Osteocyte (in vitro differentiated cells): Measurements from ENCODE around the gene ARHGEF7. TPM values are rescaled to one million over a fixed set of nuclear protein-coding genes. Genes with fewer than 3 reads are reported as not detected.

Experiments used
- DNase-seq: peaks from one replicate; pipeline ENCODE4 v3.0.0; 2021; ENCODE audit warnings: mixed read lengths; ENCODE audit not compliant: unreplicated experiment; ENCODE audit errors: extremely low spot score
- H3K27ac Mint-ChIP-seq: one replicate; pipeline ENCODE4 v1.8.0; 2021; ENCODE audit warnings: mild to moderate bottlenecking, mixed read lengths; ENCODE audit not compliant: unreplicated experiment
- H3K27me3 Mint-ChIP-seq: one replicate; pipeline ENCODE4 v1.8.0; 2021; ENCODE audit warnings: mixed read lengths; ENCODE audit not compliant: unreplicated experiment
- H3K36me3 Mint-ChIP-seq: one replicate; pipeline ENCODE4 v1.8.0; 2021; ENCODE audit warnings: mixed read lengths; ENCODE audit not compliant: unreplicated experiment
- H3K4me1 Mint-ChIP-seq: one replicate; pipeline ENCODE4 v1.8.0; 2021; ENCODE audit warnings: mixed read lengths; ENCODE audit not compliant: unreplicated experiment
- H3K4me3 Mint-ChIP-seq: one replicate; pipeline ENCODE4 v1.8.0; 2021; ENCODE audit warnings: mild to moderate bottlenecking, moderate library complexity, mixed read lengths; ENCODE audit not compliant: unreplicated experiment
- H3K9me3 Mint-ChIP-seq: one replicate; pipeline ENCODE4 v1.8.0; 2021; ENCODE audit warnings: mixed read lengths; ENCODE audit not compliant: unreplicated experiment
- total RNA-seq: library from RNA; stranded (reverse); gene quantifications from 2 replicates; pipeline ENCODE4 v1.2.1, GENCODE V29; 2021
- TF ChIP-seq, protein P1 (sequence below): fragments of 200-600 bp; sonication (generic); IDR thresholded peaks from 2 replicates; pipeline ENCODE4 v1.5.0; 2021; ENCODE audit warnings: antibody characterized with exemption, mild to moderate bottlenecking, moderate library complexity

ARHGEF7 gene
- total RNA-seq, 1 donor from 2014 or later = 125 TPM

- no peaks in the 10 kb centered on the region for H3K27me3 Mint-ChIP-seq
- no peak overlapping the region for H3K4me3 Mint-ChIP-seq
- peaks cover 18% of the 10 kb centered on the region for H3K36me3 Mint-ChIP-seq
- TF ChIP-seq, protein P1, sequence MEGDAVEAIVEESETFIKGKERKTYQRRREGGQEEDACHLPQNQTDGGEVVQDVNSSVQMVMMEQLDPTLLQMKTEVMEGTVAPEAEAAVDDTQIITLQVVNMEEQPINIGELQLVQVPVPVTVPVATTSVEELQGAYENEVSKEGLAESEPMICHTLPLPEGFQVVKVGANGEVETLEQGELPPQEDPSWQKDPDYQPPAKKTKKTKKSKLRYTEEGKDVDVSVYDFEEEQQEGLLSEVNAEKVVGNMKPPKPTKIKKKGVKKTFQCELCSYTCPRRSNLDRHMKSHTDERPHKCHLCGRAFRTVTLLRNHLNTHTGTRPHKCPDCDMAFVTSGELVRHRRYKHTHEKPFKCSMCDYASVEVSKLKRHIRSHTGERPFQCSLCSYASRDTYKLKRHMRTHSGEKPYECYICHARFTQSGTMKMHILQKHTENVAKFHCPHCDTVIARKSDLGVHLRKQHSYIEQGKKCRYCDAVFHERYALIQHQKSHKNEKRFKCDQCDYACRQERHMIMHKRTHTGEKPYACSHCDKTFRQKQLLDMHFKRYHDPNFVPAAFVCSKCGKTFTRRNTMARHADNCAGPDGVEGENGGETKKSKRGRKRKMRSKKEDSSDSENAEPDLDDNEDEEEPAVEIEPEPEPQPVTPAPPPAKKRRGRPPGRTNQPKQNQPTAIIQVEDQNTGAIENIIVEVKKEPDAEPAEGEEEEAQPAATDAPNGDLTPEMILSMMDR = no peak
- DNase-seq = no peak
- no peaks in the 10 kb centered on the region for H3K9me3 Mint-ChIP-seq
- no peak overlapping the region for H3K27ac Mint-ChIP-seq
- no peaks in the 10 kb centered on the region for H3K4me1 Mint-ChIP-seq
These were observed 207.1 kb downstream of the ARHGEF7 start for GRCh38 chr13:111322001-111322915.

DNA sequence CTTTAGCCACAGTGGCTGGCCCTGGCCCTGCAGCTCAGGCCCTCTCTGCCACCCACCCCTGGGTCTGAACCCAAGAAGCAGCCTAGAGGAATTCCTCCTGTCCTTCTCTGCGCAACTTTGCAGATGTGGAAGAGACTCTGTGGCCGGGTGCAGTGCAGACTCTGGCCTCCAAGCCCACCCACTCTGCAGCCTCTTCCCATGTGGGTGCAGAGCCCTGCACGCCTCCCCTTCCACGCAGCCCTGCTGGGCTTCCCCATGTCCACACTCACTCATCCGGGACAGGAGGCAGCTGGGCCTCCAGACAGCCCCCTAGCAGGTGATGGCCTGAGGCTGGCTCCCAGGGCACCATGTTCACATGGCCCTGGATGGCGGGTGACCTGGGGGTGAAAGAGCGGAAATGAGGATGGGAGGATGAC lies 207.8 kb downstream of the ARHGEF7 start:
- Mint-ChIP-seq H3K4me1 (no peaks in the 10 kb centered on the region), H3K27ac (no peak overlapping the region), H3K4me3 (no peak overlapping the region), H3K9me3 (no peaks in the 10 kb centered on the region), H3K27me3 (no peaks in the 10 kb centered on the region), H3K36me3 (peaks cover 14% of the 10 kb centered on the region)
- DNase-seq = no peak
- TF ChIP-seq, protein P1 = no peak

GRCh38 chr13:111323549-111323948 lies 208.4 kb downstream of the ARHGEF7 start:
- no peaks in the 10 kb centered on the region for H3K4me1 Mint-ChIP-seq
- no peak overlapping the region for H3K27ac Mint-ChIP-seq
- H3K27me3 Mint-ChIP-seq = no peaks in the 10 kb centered on the region

DNA sequence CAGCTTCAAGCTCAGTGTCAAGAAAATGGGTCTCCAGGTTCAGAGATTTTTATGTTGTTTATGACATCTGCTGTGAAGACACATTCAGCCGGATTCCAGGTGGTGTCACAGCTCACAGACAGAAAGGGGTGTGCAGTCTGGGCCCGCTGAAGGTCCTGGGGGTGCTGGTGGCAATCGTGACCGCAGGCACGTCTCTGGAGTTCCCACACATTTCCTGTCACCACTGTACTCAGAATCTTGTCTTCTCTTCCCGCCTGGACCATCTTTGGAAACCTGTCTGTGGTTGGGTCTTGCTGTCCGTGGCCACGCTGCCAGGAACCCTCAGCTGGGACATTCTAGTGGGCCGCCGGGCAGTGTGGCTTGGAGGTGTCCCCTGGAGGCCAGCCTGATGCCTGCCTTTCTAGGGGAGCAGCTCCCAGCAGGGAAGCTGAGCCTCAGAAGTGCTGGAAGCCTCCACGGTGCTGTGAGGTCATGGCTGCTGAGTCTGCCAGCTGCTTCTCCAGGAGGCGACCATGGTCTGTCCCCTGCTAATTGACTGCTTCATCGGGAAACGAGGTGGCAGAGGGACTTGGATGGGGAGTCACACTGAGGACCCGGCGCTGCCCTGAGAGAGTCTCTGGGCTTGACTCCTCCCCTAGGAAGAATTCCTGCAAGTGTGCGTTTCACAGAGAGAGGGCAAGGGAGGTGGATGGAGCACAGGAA lies 209.0 kb downstream of the ARHGEF7 start:
- TF ChIP-seq, protein P1 = no peak
- DNase-seq = no peak
- H3K4me1 Mint-ChIP-seq = no peaks in the 10 kb centered on the region
- H3K27me3 Mint-ChIP-seq = no peaks in the 10 kb centered on the region
- no peak overlapping the region for H3K4me3 Mint-ChIP-seq
- H3K9me3 Mint-ChIP-seq = no peaks in the 10 kb centered on the region
- H3K36me3 Mint-ChIP-seq = peaks cover 11% of the 10 kb centered on the region
- no peak overlapping the region for H3K27ac Mint-ChIP-seq

More at GRCh38 chr13:111323549-111323948, 208.4 kb downstream of the ARHGEF7 start:
- Mint-ChIP-seq H3K4me3 (no peak overlapping the region), H3K9me3 (no peaks in the 10 kb centered on the region), H3K36me3 (peaks cover 12% of the 10 kb centered on the region)
- no peak for DNase-seq
- TF ChIP-seq, protein P1 = no peak

- Mint-ChIP-seq H3K36me3 (peaks cover 8% of the 10 kb centered on the region), H3K4me1 (no peaks in the 10 kb centered on the region), H3K27me3 (no peaks in the 10 kb centered on the region), H3K9me3 (no peaks in the 10 kb centered on the region), H3K27ac (no peak overlapping the region), H3K4me3 (no peak overlapping the region)
- TF ChIP-seq, protein P1 = no peak
- no peak for DNase-seq
These were observed 209.6 kb downstream of the ARHGEF7 start for GRCh38 chr13:111324736-111325135.
